GM12878 (cell line): Measurements from ENCODE around the gene GLRX5. TPM values are rescaled to one million over a fixed set of nuclear protein-coding genes. Genes with fewer than 3 reads are reported as not detected.

Experiments
- ATAC-seq: fragments of 200-7000 bp; cut with Tn5 transposase; 3 replicates; pipeline ENCODE4 v1.9.1; 2020; ENCODE audit warnings: mild to moderate bottlenecking, moderate library complexity
- BruUV-seq: library from RNA; stranded (reverse); fragments of 400-500 nt; replicated peaks from 2 replicates; lab custom pipeline; 2021; lab: Mats Ljungman, UMichigan
- CTCF ChIA-PET: fragments of 300-600 bp; sonication (Branson Sonifier 250); formaldehyde crosslinking; extraction: SDS; loops from one replicate; lab custom pipeline; 2021; ENCODE audit warnings: inconsistent platforms; lab: Yijun Ruan, JAX
- POLR2A ChIA-PET: fragments of 350-600 bp; formaldehyde crosslinking; extraction: SDS; loops from one replicate; lab custom pipeline; 2021; ENCODE audit warnings: inconsistent platforms; lab: Charles Lee
- RAD21 ChIA-PET: fragments of 300-600 bp; sonication (Branson Sonifier 250); formaldehyde crosslinking; loops from one replicate; lab custom pipeline; 2023; ENCODE audit warnings: antibody characterized with exemption; ENCODE audit not compliant: unreplicated experiment; lab: Charles Lee
- SMC1A ChIA-PET: fragments of 300-600 bp; sonication (Branson Sonifier 250); formaldehyde crosslinking; loops from one replicate; lab custom pipeline; 2023; ENCODE audit not compliant: unreplicated experiment, uncharacterized antibody; lab: Charles Lee
- DNase-seq: peaks from one replicate; pipeline ENCODE4 v3.0.0-alpha.2; 2011; ENCODE audit warnings: low read depth, low spot score
- FAIRE-seq: peaks from 3 replicates; lab custom pipeline; 2011; peaks lifted over from hg19 to GRCh38; lab: Jason Lieb, UNC
- H2AFZ ChIP-seq: 2 replicates; pipeline ENCODE4 v1.6.0; 2011; ENCODE audit warnings: low read depth, low read length, control low read depth; ENCODE audit not compliant: control insufficient read depth
- H3K27ac ChIP-seq: 2 replicates; pipeline ENCODE4 v1.5.1; 2011; ENCODE audit warnings: control low read depth; ENCODE audit not compliant: control insufficient read depth, insufficient read depth
- H3K27me3 ChIP-seq, 2 experiments: replicated peaks in 1 of 2; 2 replicates each; pipeline versions ENCODE4 v1.6.0 to v1.6.1; 2011; ENCODE audit warnings: low read length in 1 of 2; ENCODE audit not compliant: control insufficient read depth in 2 of 2, insufficient read depth in 2 of 2
- H3K36me3 ChIP-seq, 2 experiments: 2 replicates each; pipeline ENCODE4 v1.5.1; 2011; ENCODE audit warnings: low read length in 1 of 2; ENCODE audit not compliant: control insufficient read depth in 2 of 2, insufficient read depth in 2 of 2
- H3K4me1 ChIP-seq: 2 replicates; pipeline ENCODE4 v1.6.1; 2011; ENCODE audit warnings: mild to moderate bottlenecking, low read length, moderate library complexity, mixed read lengths; ENCODE audit not compliant: control insufficient read depth, insufficient read depth
- H3K4me2 ChIP-seq: 2 replicates; pipeline ENCODE4 v1.6.0; 2011; ENCODE audit warnings: control low read depth; ENCODE audit not compliant: control insufficient read depth, insufficient read depth
- H3K4me3 ChIP-seq: fragments of 200-600 bp; sonication (generic); 2 replicates; pipeline ENCODE4 v1.5.1; 2016
- H3K79me2 ChIP-seq: 2 replicates; pipeline ENCODE4 v1.6.0; 2011; ENCODE audit warnings: low read length; ENCODE audit not compliant: control insufficient read depth, insufficient read depth
- H3K9ac ChIP-seq: 2 replicates; pipeline ENCODE4 v1.8.0; 2011; ENCODE audit warnings: low read length, control low read depth, mixed read lengths; ENCODE audit not compliant: control insufficient read depth, insufficient read depth
- H3K9me3 ChIP-seq: replicated peaks from 3 replicates; pipeline ENCODE4 v1.5.1; 2011; ENCODE audit warnings: mild to moderate bottlenecking, low read length; ENCODE audit not compliant: control insufficient read depth, insufficient read depth
- H4K20me1 ChIP-seq: 2 replicates; pipeline ENCODE4 v1.6.0; 2011; ENCODE audit not compliant: control insufficient read depth, insufficient read depth
- BRCA1 ChIP-seq: IDR thresholded peaks from 2 replicates; pipeline ENCODE4 v1.6.1; 2011; ENCODE audit warnings: low read depth, low read length, improper control_type of control experiment
- IKZF2 ChIP-seq, 2 experiments: fragments of 450-650 bp; IDR thresholded peaks; 2 replicates each; pipeline ENCODE4 v1.6.1; 2017; ENCODE audit warnings: mild to moderate bottlenecking in 2 of 2, moderate library complexity in 2 of 2
- NR2F1 ChIP-seq: fragments of 450-650 bp; conservative IDR thresholded peaks from 2 replicates; pipeline ENCODE4 v1.6.1; 2017; ENCODE audit warnings: mild to moderate bottlenecking
- POLR2A ChIP-seq: IDR thresholded peaks from 2 replicates; pipeline ENCODE4 v1.6.1; 2011; ENCODE audit warnings: low read depth, mild to moderate bottlenecking, low read length
- POU2F2 ChIP-seq: IDR thresholded peaks from 3 replicates; pipeline ENCODE4 v1.6.1; 2011; ENCODE audit warnings: low read depth, mild to moderate bottlenecking, low read length, borderline replicate concordance
- RBBP5 ChIP-seq: fragments of 200-600 bp; sonication (generic); conservative IDR thresholded peaks from 2 replicates; pipeline ENCODE4 v1.6.1; 2016
- RFX5 ChIP-seq: IDR thresholded peaks from 2 replicates; pipeline ENCODE4 v1.6.1; 2011; ENCODE audit warnings: low read depth, low read length, improper control_type of control experiment
- RUNX3 ChIP-seq: IDR thresholded peaks from 2 replicates; pipeline ENCODE4 v1.6.1; 2012; ENCODE audit warnings: low read length, inconsistent platforms
- SMAD5 ChIP-seq: IDR thresholded peaks from 2 replicates; pipeline ENCODE4 v1.6.1; 2016; ENCODE audit warnings: antibody characterized with exemption, low read depth
- STAT3 ChIP-seq: IDR thresholded peaks from 2 replicates; pipeline ENCODE4 v1.6.1; 2011; ENCODE audit warnings: low read depth, low read length, improper control_type of control experiment
- SUZ12 ChIP-seq: fragments of 200-600 bp; sonication (generic); IDR thresholded peaks from one replicate; pipeline ENCODE4 v1.6.1; 2018; ENCODE audit warnings: antibody characterized with exemption, mild to moderate bottlenecking; ENCODE audit not compliant: unreplicated experiment
- TARDBP ChIP-seq: IDR thresholded peaks from 2 replicates; pipeline ENCODE4 v1.6.1; 2016; ENCODE audit warnings: borderline replicate concordance
- YBX1 ChIP-seq: fragments of 450-650 bp; IDR thresholded peaks from 2 replicates; pipeline ENCODE4 v1.6.1; 2016; ENCODE audit warnings: antibody characterized with exemption
- ZNF217 ChIP-seq: fragments of 450-650 bp; IDR thresholded peaks from 2 replicates; pipeline ENCODE4 v1.6.1; 2017; ENCODE audit warnings: antibody characterized with exemption, mild to moderate bottlenecking
- WGBS: methylation state at CpG from one replicate; pipeline ENCODE4 v1.1.6; 2016; ENCODE audit warnings: low lambda C conversion rate; ENCODE audit not compliant: insufficient replicate concordance, insufficient coverage; ENCODE audit errors: missing lambda C conversion rate; 5-methylcytosine and 5-hydroxymethylcytosine counted together
- in situ Hi-C: fragments of 300-500 bp; cut with MboI; formaldehyde crosslinking; loops from 9 replicates; pipeline ENCODE4 v1.14.3; 2018; ENCODE audit warnings: mixed read lengths
- intact Hi-C: fragments of 100-400 bp; cut with micrococcal nuclease; formaldehyde crosslinking; loops from one replicate; pipeline ENCODE4 v1.14.2; 2022; ENCODE audit not compliant: unreplicated experiment
- polyA plus RNA-seq, 11 experiments: library from polyadenylated mRNA; depleted of rRNA in 4 of 11; unstranded in 6 of 11; stranded (reverse) in 5 of 11; fragments of >200 nt; fragmentation: Nextera tagmentation in 4 of 11; fragmentation: Illumina TruSeq in 1 of 11; extraction: Ambion mirVana in 4 of 11; extraction: Trizol in 1 of 11; gene quantifications; 1 replicate in 1 of 11; 2 replicates in 10 of 11; pipeline versions ENCODE4 v1.2.1 to v1.2.3, GENCODE V29; 2011 to 2016; ENCODE audit warnings: inconsistent platforms in 2 of 11, missing spikeins in 2 of 11, low read depth in 1 of 11
- total RNA-seq, 4 experiments: library from RNA; depleted of rRNA in 3 of 4; stranded (reverse); fragments of >200 nt in 3 of 4; fragmentation: Illumina TruSeq in 1 of 4; extraction: Trizol in 1 of 4; gene quantifications; 2 replicates each; pipeline versions ENCODE4 v1.2.1 to v1.2.3, GENCODE V29; 2013 to 2021
- TF ChIP-seq, protein P1 (sequence below): IDR thresholded peaks from 2 replicates; pipeline ENCODE4 v1.6.1; 2012; ENCODE audit warnings: low read depth, low read length, improper control_type of control experiment
- TF ChIP-seq, protein P2 (sequence below): fragments of 450-650 bp; IDR thresholded peaks from 2 replicates; pipeline ENCODE4 v1.6.1; 2016; ENCODE audit warnings: mild to moderate bottlenecking

Gene GLRX5
- total and polyA plus RNA-seq, 10 of the 15 experiments (the other 5 are each of a cell fraction or from before 2014, with no cell fraction given): 12.8 to 139 (median 55.4) TPM

DNA sequence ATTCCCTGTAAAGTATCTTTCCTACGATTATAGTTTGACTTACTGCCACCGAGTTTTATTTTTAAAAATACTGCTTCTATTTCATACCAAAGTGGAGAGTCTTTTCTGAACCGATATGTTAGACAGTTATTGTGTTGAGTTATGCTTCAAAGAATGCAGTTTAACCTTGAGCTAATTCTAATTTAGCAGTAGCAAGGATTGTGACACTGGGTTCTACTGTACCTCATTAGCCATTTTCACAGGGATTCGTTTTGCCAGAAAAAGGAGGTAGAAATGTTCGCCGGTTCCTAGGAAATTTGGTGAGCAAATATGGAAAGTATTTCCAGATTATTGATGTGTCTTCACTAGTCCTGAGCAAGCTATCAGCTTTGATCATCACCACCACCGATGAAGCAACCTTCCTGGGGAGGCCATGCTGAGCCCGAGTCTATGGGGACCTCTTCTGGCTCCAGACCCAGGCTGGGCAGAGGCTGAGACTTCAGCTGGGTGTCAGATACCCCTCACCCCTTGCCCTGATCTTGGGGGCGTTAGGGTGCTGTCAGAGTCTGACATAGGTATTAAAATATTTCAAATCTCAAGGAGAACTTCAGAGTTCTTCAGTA, 13.6 kb downstream of the GLRX5 start:
- Histone ChIP-seq H3K9me3 (no peaks in the 10 kb centered on the region), H3K4me3 (no peak overlapping the region), H3K4me2 (no peak overlapping the region), H3K36me3 (peaks cover 0 to 4% of the 10 kb centered on the region in 2 experiments; a peak in 3 of 4 replicates), H3K79me2 (no peaks in the 10 kb centered on the region), H3K27me3 (no peaks in the 10 kb centered on the region), H2AFZ (no peak overlapping the region), H3K27ac (no peak overlapping the region), H3K9ac (no peak overlapping the region), H4K20me1 (no peaks in the 10 kb centered on the region), H3K4me1 (no peaks in the 10 kb centered on the region)
- ATAC-seq (no peak), FAIRE-seq (no peak), DNase-seq (no peak)
- intact Hi-C loops: no loop called here
- WGBS: 93% methylated on average over 9 of the region's 9 CpGs
- POLR2A ChIA-PET: no interaction called here
- in situ Hi-C loops: no loop called here
- RAD21 ChIA-PET: interaction anchor here (1.5 kb wide), 1 partner anchor 9 kb away, joined by 3 read pairs; no protein-coding TSS in a partner anchor
- no TSS peak for BruUV-seq
- TF ChIP-seq IKZF2 (IDR thresholded peaks at IDR 0.05) (no peak), ZNF217 (no peak), NR2F1 (no peak)
- CTCF ChIA-PET: interaction anchor here (0.7 to 1.1 kb wide), 4 partner anchors 10 to 225 kb away, joined by 3 read pairs; no protein-coding TSS in a partner anchor
- SMC1A ChIA-PET: interaction anchor here (0.7 to 2.9 kb wide), 2 partner anchors 12 to 106 kb away, joined by 3 to 12 read pairs; no protein-coding TSS in a partner anchor

DNA sequence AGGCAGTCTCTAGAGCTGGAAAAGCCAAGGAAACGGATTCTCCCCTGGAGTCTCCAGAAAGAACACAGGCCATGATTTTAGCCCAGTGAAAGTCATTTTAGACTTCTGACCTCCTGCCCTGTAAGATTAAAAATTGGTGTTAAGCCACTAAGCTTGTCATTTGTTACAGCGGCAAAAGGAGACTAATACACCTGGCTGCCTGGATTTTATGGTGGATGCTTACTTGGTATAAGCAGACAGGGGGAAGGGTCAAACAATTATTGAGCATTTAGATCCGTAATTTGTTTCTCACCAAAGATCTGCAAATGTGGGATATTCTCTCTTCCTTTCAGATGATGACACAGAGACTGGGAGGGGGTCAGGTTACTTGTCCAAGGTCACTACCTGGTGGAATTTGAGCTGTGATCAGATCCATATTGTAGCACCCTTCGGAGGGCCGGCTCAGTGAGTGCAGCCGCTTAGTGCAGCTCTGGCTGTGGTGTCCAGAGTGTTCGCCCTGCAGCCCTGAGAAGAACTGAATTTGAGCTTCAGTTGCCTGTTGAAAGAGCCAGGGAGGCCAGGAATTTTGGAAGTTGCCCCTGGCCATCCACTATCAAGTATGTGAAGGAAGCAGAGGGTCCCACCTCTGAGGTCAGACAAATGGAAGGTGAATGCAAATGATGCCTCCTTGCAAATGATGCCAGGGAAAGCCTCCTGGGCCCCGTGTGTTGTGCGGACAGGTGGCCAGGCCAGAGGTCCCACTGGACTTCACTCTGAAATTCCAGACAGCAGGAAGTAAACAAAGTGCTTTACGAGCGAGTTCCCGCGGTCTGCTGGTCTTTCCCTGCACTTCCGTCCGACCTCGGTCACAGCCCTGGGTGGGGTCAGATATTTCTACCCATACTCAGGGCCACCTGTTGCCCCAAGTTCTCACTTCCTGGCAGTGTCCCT, 15.1 kb downstream of the GLRX5 start:
- in situ Hi-C loops: no loop called here
- DNase-seq (no peak), ATAC-seq (no peak), FAIRE-seq (no peak)
- Histone ChIP-seq H4K20me1 (no peaks in the 10 kb centered on the region), H3K27me3 (no peaks in the 10 kb centered on the region), H3K36me3 (no peaks in the 10 kb centered on the region; a peak in 2 of 4 replicates), H3K9me3 (no peaks in the 10 kb centered on the region), H3K4me3 (no peak overlapping the region), H3K9ac (no peak overlapping the region), H3K79me2 (no peaks in the 10 kb centered on the region), H2AFZ (no peak overlapping the region), H3K4me2 (no peak overlapping the region), H3K4me1 (no peaks in the 10 kb centered on the region), H3K27ac (no peak overlapping the region)
- ChIA-PET CTCF (interaction anchor here (0.8 to 2.2 kb wide), 4 partner anchors 11 to 107 kb away, joined by 3 to 5 read pairs (median 3); no protein-coding TSS in a partner anchor), SMC1A (interaction anchor here (1.0 kb wide), 1 partner anchor 15 kb away, joined by 3 read pairs; no protein-coding TSS in a partner anchor), POLR2A (no interaction called here), RAD21 (interaction anchor here (1.5 kb wide), 1 partner anchor 7 kb away, joined by 3 read pairs; no protein-coding TSS in a partner anchor)
- WGBS: 93% methylated on average over 16 of the region's 16 CpGs
- BruUV-seq: no TSS peak
- intact Hi-C loops: no loop called here
- TF ChIP-seq, protein P1, sequence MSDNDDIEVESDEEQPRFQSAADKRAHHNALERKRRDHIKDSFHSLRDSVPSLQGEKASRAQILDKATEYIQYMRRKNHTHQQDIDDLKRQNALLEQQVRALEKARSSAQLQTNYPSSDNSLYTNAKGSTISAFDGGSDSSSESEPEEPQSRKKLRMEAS: no peak
- TF ChIP-seq SUZ12: no peak
- TF ChIP-seq YBX1: no peak
- TF ChIP-seq IKZF2 (IDR thresholded peaks at IDR 0.05): no peak
- TF ChIP-seq RFX5: no peak
- TF ChIP-seq BRCA1: no peak
- no peak for TF ChIP-seq POLR2A
- TF ChIP-seq STAT3: no peak
- TF ChIP-seq RBBP5: no peak
- TF ChIP-seq SMAD5: no peak
- no peak for TF ChIP-seq TARDBP
- TF ChIP-seq, protein P2, sequence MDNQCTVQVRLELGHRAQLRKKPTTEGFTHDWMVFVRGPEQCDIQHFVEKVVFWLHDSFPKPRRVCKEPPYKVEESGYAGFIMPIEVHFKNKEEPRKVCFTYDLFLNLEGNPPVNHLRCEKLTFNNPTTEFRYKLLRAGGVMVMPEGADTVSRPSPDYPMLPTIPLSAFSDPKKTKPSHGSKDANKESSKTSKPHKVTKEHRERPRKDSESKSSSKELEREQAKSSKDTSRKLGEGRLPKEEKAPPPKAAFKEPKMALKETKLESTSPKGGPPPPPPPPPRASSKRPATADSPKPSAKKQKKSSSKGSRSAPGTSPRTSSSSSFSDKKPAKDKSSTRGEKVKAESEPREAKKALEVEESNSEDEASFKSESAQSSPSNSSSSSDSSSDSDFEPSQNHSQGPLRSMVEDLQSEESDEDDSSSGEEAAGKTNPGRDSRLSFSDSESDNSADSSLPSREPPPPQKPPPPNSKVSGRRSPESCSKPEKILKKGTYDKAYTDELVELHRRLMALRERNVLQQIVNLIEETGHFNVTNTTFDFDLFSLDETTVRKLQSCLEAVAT: no peak
- TF ChIP-seq RUNX3: no peak
- TF ChIP-seq POU2F2: no peak
